GM23338 (cell line): Measurements from ENCODE around the gene GFAP.

Experiments used
- EZH2 ChIP-seq: fragments of 200-600 bp; sonication (generic); IDR thresholded peaks from one replicate; pipeline ENCODE4 v1.8.0; 2017; ENCODE audit warnings: antibody characterized with exemption, mild to moderate bottlenecking, low read depth; ENCODE audit not compliant: unreplicated experiment
- STAT1 ChIP-seq: IDR thresholded peaks from one replicate; pipeline ENCODE4 v1.6.1; 2016; ENCODE audit warnings: antibody characterized with exemption; ENCODE audit not compliant: unreplicated experiment

- TF ChIP-seq EZH2 (no peak), STAT1 (no peak)
Observed at GRCh38 chr17:44915321-44915726, at the start of gene GFAP.
